Measurements from ENCODE around the gene LAT.
"Not testable (repeated sequence)": the region's sequence is repeated elsewhere in the genome, so short reads cannot be mapped to it uniquely, and the experiment has no call there.

Gene LAT

GRCh38 chr16:28984619-28985135 lies at the start of gene LAT:
Gene LAT (plus strand): TSS chr16:28985052. CDS start chr16:28985418, 366 bp downstream.
- DNase-seq = no peak

- DNase-seq = no peak
Measured at GRCh38 chr16:28935346-28935745, 49.5 kb upstream of the LAT start.

- DNase-seq = no peak
Measured at GRCh38 chr16:28935924-28936783, 48.7 kb upstream of the LAT start.

GRCh38 chr16:28936784-28937155 lies 48.1 kb upstream of the LAT start:
- no peak for DNase-seq

GRCh38 chr16:28937222-28937876 lies 47.5 kb upstream of the LAT start:
- DNase-seq = no peak

GRCh38 chr16:28938721-28939120 lies 46.1 kb upstream of the LAT start:
- no peak for DNase-seq

- not testable (repeated sequence) for DNase-seq
Measured at GRCh38 chr16:28939825-28940224, 45.0 kb upstream of the LAT start.

GRCh38 chr16:28943281-28943680 lies 41.6 kb upstream of the LAT start:
- no peak for DNase-seq

- no peak for DNase-seq
Measured at GRCh38 chr16:28946681-28947080, 38.2 kb upstream of the LAT start.

GRCh38 chr16:28950648-28951409 lies 34.0 kb upstream of the LAT start, which contains the start of gene NFATC2IP:
Gene NFATC2IP (plus strand): TSS chr16:28950937. CDS start chr16:28951012, 75 bp downstream.
- DNase-seq = peak; percentile 98

GRCh38 chr16:28951410-28951943 lies 33.4 kb upstream of the LAT start:
- no peak for DNase-seq

GRCh38 chr16:28958216-28958615 lies 26.6 kb upstream of the LAT start:
- no peak for DNase-seq

GRCh38 chr16:28958836-28959235 lies 26.0 kb upstream of the LAT start:
- no peak for DNase-seq

- no peak for DNase-seq
Measured at GRCh38 chr16:28964072-28964471, 20.8 kb upstream of the LAT start.

GRCh38 chr16:28964496-28964895 lies 20.4 kb upstream of the LAT start:
- no peak for DNase-seq

- DNase-seq = no peak
Measured at GRCh38 chr16:28967156-28967555, 17.7 kb upstream of the LAT start.

- not testable (repeated sequence) for DNase-seq
Measured at GRCh38 chr16:28969696-28970095, 15.2 kb upstream of the LAT start.

- DNase-seq = peak; percentile 51
Measured at GRCh38 chr16:28974007-28974436, 10.8 kb upstream of the LAT start.

- DNase-seq = peak; percentile 77
Measured at GRCh38 chr16:28974437-28975157, 10.3 kb upstream of the LAT start, which contains the start of gene SPNS1. Gene SPNS1 (plus strand): TSS chr16:28974778. CDS start chr16:28975152, 374 bp downstream.

- no peak for DNase-seq
Measured at GRCh38 chr16:28975158-28975599, 9.7 kb upstream of the LAT start.

GRCh38 chr16:28977703-28978662 lies 6.9 kb upstream of the LAT start:
- no peak for DNase-seq

Measured in NCI-H2107 (cell line).